Calu3 (cell line): Measurements from ENCODE around the gene SCN5A. TPM values are rescaled to one million over a fixed set of nuclear protein-coding genes. Genes with fewer than 3 reads are reported as not detected.

ENCODE experiments used
- BruUV-seq: library from RNA; stranded (reverse); fragments of 400-500 nt; replicated peaks from 2 replicates; lab custom pipeline; 2021; lab: Mats Ljungman, UMichigan
- CTCF ChIA-PET: fragments of 300-600 bp; sonication (Branson Sonifier 250); formaldehyde crosslinking; loops from one replicate; lab custom pipeline; 2022; ENCODE audit warnings: antibody characterized with exemption; lab: Charles Lee
- DNase-seq: peaks from one replicate; pipeline ENCODE4 v3.0.0; 2022
- H3K27ac Mint-ChIP-seq: one replicate; pipeline ENCODE4 v1.8.0; 2022; ENCODE audit warnings: mixed read lengths; ENCODE audit not compliant: unreplicated experiment
- H3K27me3 Mint-ChIP-seq: one replicate; pipeline ENCODE4 v1.8.0; 2022; ENCODE audit warnings: mixed read lengths; ENCODE audit not compliant: unreplicated experiment
- H3K36me3 Mint-ChIP-seq: one replicate; pipeline ENCODE4 v1.8.0; 2022; ENCODE audit warnings: mild to moderate bottlenecking, moderate library complexity, mixed read lengths; ENCODE audit not compliant: insufficient read depth, unreplicated experiment
- H3K4me1 Mint-ChIP-seq: one replicate; pipeline ENCODE4 v1.8.0; 2022; ENCODE audit warnings: mild to moderate bottlenecking, low read depth, mixed read lengths; ENCODE audit not compliant: unreplicated experiment
- H3K4me3 Mint-ChIP-seq: one replicate; pipeline ENCODE4 v1.8.0; 2022; ENCODE audit warnings: mild to moderate bottlenecking, low read depth, moderate library complexity, mixed read lengths; ENCODE audit not compliant: unreplicated experiment
- H3K9me3 Mint-ChIP-seq: one replicate; pipeline ENCODE4 v1.8.0; 2022; ENCODE audit warnings: low read depth, mixed read lengths; ENCODE audit not compliant: unreplicated experiment
- CTCF ChIP-seq: fragments of 200-600 bp; IDR thresholded peaks from one replicate; pipeline ENCODE4 v1.8.0; 2022; ENCODE audit warnings: antibody characterized with exemption; ENCODE audit not compliant: unreplicated experiment
- intact Hi-C: fragments of 100-400 bp; cut with micrococcal nuclease; formaldehyde crosslinking; loops from one replicate; pipeline ENCODE4 v1.10.0; 2022; ENCODE audit not compliant: unreplicated experiment
- total RNA-seq: library from RNA; stranded (reverse); gene quantifications from 2 replicates; pipeline ENCODE4 v1.2.3, GENCODE V29; 2022

Gene SCN5A
- total RNA-seq, 1 experiment from 2014 or later, result 0.61 TPM

DNA sequence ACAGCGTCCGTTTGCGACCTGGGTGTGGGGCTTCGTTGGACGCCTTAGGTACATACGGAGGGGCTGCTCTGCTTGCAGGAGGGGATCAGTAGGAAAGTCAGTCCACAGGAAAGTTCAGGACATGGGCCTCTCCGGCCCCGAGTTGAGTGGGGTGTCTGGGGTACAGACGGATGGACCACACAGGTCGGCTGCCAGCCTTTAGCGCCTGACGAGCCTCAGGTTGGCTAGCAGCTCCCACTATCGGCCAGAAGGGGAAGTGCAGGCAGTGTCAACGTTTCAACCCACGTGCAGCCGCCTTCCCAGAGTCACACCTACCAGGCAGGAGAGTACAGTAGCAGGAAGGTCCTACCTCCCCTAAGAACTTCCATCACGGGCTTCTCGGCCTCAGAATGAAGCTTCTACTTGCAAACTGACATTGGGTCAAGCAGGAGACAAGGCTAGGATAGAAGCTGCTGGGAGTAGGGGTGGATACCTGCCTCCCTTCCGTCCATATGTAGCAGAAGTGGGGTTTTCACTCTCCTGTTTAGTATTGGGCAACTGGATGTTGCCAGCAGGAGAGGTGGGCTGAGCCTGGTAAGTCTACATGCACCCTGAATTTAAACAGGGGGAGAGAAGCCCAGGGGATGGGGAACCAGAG, 1.8 kb upstream of the SCN5A start:
- CTCF ChIA-PET, result interaction anchor here (0.7 to 1.1 kb wide), 3 partner anchors 32 to 130 kb away, joined by 3 to 6 read pairs (median 4); no protein-coding TSS in a partner anchor
- no peak overlapping the region for H3K4me3 Mint-ChIP-seq
- no peaks in the 10 kb centered on the region for H3K36me3 Mint-ChIP-seq
- H3K27ac Mint-ChIP-seq, result no peak overlapping the region
- peak; percentile 66 for DNase-seq
- peak; percentile 84 for TF ChIP-seq CTCF
- BruUV-seq, result no TSS peak
- peaks cover 41% of the 10 kb centered on the region for H3K27me3 Mint-ChIP-seq
- H3K4me1 Mint-ChIP-seq, result no peaks in the 10 kb centered on the region
- no peaks in the 10 kb centered on the region for H3K9me3 Mint-ChIP-seq
- intact Hi-C loops, result loop anchor here (1.0 kb wide), 1 partner anchor 130 kb away; no protein-coding TSS in a partner anchor

DNA sequence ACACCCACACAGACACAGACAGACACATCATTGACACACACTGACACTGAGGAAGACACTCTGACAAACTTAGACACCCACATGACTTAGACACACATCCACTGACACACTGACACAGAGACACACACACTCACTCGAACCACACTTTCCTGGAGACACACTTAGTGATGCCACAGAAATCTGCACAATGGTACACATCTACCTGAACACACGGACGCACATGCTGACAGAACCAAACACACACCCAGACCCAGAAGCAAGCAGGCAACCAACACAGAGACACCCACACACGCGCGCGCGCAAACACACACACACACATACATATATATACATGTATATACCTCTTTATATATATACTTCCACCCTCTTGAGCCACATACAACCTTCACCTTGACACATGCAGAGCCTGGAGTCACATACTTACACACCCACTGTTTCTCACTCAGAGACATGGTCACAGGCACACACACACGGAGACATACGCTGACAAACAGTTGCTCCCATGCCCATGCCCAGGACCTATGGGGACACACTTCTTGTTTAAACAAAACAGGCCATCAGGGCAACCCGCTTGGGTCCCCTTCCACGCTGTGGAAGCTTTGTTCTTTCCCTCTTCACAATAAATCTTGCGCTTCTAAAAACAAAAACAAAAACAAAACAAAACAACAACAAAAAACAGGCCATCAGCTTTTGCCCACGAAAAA, 913 bp upstream of the SCN5A start:
- Mint-ChIP-seq H3K27me3 (peaks cover 33% of the 10 kb centered on the region), H3K9me3 (no peaks in the 10 kb centered on the region), H3K27ac (no peak overlapping the region), H3K36me3 (no peaks in the 10 kb centered on the region), H3K4me1 (no peaks in the 10 kb centered on the region), H3K4me3 (no peak overlapping the region)
- CTCF ChIA-PET, result interaction anchor here (1.0 to 1.1 kb wide), 2 partner anchors 122 to 129 kb away, joined by 4 to 6 read pairs; no protein-coding TSS in a partner anchor
- TF ChIP-seq CTCF, result no peak
- no peak for DNase-seq
- intact Hi-C loops, result no loop called here
- no TSS peak for BruUV-seq

GRCh38 chr3:38648659-38649499, 608 bp downstream of the SCN5A start:
- Mint-ChIP-seq H3K27ac (no peak overlapping the region), H3K36me3 (no peaks in the 10 kb centered on the region), H3K4me1 (no peaks in the 10 kb centered on the region), H3K9me3 (no peaks in the 10 kb centered on the region), H3K27me3 (peaks cover 23% of the 10 kb centered on the region), H3K4me3 (peak overlapping the region; percentile 24)
- intact Hi-C loops, result no loop called here
- no TSS peak for BruUV-seq
- CTCF ChIA-PET, result no interaction called here
- no peak for TF ChIP-seq CTCF
- no peak for DNase-seq

DNA sequence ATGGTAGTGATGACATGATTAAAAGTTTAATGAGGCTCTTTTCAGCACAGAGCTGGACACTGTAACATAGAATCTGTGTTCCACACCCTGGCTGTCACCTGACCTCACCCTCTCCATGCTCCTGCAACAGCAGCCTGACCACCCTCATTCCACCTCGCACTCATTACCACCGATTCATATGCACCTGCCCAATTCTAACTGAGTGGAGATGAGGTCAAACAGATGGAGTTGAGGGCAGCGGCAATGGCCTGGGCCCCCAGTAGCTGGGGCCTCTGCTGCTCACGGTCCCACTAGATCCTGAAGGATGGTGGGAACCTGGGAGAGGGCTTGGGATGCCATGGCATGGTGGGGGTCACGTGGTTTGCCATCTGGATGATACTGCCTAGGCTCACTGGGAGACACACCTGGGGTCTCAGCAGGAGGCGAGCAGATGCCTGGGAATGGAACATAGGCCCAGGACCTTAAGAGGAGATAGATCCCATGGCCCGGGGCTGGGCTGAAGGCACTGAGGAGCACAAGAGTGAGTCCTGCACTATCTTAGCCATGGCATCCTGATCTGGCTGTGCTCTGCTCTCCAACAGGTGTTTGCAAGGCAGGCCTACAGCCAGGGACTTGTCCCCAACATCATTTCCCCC, 1.3 kb downstream of the SCN5A start:
- Mint-ChIP-seq H3K4me1 (no peaks in the 10 kb centered on the region), H3K4me3 (peak overlapping the region; percentile 24), H3K27ac (no peak overlapping the region), H3K27me3 (peaks cover 15% of the 10 kb centered on the region), H3K9me3 (no peaks in the 10 kb centered on the region), H3K36me3 (no peaks in the 10 kb centered on the region)
- intact Hi-C loops, result no loop called here
- CTCF ChIA-PET, result interaction anchor here (1.9 to 2.3 kb wide), 2 partner anchors 196 to 352 kb away, joined by 6 to 8 read pairs; no protein-coding TSS in a partner anchor
- no peak for DNase-seq
- BruUV-seq, result no TSS peak
- TF ChIP-seq CTCF, result no peak
